Hematopoietic multipotent progenitor cell treated with erythropoietin and hydrocortisone succinate and interleukin-3 and kit ligand, for 8 days (in vitro differentiated cells): ENCODE data around the gene TULP3.

Experiments
- DNase-seq: peaks from one replicate; pipeline ENCODE4 v3.0.0-alpha.2; 2015

Gene TULP3

DNA sequence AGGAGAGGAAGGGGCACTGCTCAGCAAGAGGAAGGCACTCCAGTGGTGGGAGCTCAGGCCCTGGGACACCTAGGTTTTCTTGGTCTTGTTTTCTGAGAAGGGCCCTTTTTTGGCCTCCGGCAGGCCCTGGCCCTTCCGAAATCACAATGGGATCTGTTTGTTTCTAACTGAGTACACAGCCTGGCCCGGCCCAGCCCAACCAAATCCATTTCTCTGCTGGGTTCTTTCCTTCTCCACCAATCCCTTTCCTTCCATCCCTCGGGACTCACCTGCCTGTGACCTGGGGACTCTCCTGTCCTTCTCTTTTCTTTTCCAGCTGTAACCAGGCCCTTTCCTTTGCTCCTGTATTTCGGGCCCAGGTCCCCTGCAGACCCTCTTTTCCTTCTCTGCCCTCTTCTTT, 87.1 kb downstream of the TULP3 start:
- no peak for DNase-seq

DNA sequence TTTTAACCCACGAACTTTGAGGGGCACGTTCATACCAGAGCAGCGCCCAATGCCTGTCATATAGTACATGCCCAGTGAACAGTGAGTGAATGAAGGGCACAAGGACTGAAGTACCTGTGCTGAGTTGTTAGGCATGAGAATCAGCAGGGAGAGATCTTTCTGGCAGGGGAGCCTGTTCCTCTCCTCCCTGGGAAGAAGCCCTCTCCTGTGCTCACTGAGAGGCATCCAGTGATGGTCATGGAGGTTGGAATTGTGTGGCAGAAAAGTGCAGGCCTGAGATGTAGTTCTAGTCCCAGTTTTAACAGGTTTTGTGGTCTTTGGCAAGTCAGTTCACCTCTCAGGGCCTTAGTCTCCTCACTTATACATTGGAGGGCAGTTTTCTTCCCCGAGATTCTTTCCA, 89.1 kb downstream of the TULP3 start:
- DNase-seq: no peak

DNA sequence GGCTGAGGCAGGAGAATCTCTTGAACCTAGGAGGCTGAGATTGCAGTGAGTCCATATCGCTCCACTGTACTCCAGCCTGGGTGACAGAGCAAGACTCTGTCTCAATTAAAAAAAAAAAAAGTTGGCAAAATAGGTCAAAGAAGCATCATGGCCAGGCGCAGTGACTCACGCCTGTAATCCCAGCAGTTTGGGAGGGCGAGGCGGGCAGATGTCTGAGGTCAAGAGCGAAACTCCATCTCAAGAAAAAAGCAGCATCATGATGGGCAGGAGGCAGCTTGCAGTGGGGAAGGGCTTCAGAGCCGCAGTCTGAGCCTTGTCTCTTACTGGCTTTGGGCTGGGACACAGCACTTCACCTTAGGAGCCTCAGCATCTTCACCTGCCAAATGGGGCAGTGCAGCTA, 89.9 kb downstream of the TULP3 start:
- no peak for DNase-seq

DNA sequence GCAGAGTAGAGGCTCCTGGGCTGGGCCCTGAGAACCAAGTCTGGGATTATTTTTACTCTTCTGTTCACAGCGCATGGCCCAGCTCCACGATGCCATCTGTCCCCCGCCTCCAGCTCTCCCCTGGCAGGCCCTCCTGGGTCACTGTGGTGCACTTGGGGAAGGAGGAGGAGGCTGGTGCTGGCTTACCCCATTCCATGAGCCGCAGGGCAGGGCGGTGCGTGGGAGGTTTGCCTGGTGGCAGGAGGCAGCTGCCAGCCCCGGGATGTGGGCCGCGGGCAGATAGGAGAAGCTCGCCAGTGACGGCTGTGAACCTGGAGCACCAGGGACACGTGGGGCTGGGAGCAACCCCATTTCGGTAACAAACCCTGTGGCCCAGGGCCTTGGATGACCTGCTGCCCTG, 91.7 kb downstream of the TULP3 start:
- no peak for DNase-seq

DNA sequence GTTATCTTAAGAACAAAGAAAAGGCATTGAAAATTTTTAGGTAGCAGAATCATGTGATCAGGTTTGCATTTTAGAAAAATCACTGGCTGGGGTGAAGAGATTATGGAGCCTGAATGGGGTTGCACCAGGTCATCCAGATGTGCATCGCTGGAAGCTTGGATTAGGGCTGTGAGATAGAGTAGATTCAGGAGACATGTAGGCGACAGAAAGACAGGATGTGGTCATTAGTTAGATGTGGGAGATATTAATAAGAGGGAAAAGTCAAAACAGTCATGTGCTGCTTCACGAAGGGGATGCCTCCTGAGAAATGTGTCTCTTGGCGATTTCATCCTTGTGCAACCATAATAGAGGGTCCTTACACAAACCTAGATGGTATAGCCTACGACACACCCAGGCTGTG, 93.6 kb downstream of the TULP3 start:
- DNase-seq: no peak

DNA sequence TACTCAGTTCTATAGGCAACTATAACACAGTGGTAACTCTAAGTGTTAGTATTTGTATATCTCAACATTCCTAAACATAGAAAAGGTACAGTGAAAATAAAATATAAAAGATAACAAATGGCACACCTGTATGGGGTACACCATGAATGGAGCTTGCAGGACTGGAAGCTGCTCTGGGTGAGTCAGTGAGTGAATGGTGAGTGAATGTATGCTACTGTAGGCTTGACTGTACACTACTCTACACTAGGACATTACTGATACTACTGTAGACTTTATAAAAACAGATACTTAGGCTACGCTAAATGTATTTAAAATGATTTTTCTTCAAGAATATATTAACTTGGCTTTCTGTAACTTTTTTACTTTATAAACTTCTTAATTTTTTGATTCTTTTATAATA, 94.0 kb downstream of the TULP3 start:
- no peak for DNase-seq

DNA sequence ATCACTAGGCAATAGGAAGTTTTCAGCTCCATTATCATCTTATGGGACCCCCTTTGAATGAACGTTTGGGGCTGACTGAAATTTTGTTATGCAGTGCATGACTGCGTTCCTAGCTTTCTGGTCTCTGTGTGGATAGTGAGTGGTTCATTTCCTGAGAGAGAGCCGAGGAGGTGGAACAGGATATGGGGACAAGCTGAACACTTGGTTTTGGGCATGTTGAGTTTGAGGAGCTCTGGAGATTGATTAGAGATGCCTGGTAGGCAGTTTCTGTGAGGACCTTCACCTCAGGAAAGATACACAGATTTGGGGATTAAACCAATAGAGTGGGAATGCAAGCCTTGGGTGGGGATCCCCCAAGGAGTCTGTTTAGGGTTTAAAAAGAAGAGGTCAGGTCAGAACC, 96.2 kb downstream of the TULP3 start:
- no peak for DNase-seq

DNA sequence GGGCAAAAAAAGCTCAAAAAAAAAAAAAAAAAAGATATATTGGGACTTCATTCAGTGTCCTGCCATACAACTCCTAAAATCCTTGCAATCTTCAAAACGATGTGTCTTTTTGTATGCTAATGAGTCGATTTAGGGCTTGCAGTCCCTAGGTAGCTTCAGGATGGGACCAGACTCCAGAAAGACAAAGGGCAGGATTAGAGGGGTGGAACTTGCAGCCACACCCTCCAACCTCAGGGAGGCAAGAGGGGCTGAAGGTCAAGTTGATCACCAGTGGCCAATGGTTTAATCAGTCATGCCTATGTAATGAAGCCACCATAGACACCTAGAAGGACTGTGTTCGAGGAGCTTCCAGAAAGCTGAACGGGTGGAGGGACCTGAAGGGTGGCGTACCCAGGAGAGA, 97.8 kb downstream of the TULP3 start:
- no peak for DNase-seq
